ENCODE results near the gene AKAP6. TPM values are rescaled to one million over a fixed set of nuclear protein-coding genes. Genes with fewer than 3 reads are reported as not detected.

Gene AKAP6, protein sequence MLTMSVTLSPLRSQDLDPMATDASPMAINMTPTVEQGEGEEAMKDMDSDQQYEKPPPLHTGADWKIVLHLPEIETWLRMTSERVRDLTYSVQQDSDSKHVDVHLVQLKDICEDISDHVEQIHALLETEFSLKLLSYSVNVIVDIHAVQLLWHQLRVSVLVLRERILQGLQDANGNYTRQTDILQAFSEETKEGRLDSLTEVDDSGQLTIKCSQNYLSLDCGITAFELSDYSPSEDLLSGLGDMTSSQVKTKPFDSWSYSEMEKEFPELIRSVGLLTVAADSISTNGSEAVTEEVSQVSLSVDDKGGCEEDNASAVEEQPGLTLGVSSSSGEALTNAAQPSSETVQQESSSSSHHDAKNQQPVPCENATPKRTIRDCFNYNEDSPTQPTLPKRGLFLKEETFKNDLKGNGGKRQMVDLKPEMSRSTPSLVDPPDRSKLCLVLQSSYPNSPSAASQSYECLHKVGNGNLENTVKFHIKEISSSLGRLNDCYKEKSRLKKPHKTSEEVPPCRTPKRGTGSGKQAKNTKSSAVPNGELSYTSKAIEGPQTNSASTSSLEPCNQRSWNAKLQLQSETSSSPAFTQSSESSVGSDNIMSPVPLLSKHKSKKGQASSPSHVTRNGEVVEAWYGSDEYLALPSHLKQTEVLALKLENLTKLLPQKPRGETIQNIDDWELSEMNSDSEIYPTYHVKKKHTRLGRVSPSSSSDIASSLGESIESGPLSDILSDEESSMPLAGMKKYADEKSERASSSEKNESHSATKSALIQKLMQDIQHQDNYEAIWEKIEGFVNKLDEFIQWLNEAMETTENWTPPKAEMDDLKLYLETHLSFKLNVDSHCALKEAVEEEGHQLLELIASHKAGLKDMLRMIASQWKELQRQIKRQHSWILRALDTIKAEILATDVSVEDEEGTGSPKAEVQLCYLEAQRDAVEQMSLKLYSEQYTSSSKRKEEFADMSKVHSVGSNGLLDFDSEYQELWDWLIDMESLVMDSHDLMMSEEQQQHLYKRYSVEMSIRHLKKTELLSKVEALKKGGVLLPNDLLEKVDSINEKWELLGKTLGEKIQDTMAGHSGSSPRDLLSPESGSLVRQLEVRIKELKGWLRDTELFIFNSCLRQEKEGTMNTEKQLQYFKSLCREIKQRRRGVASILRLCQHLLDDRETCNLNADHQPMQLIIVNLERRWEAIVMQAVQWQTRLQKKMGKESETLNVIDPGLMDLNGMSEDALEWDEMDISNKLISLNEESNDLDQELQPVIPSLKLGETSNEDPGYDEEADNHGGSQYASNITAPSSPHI (N-terminal part only)
- 12.9 and 14.3 TPM in 2 replicates for total RNA-seq (2013; cell fraction: nucleolus; rRNA removed)
- total RNA-seq (2014; rRNA removed) (4.9 and 6.6 TPM in 2 replicates), total RNA-seq (2014; rRNA removed; fragmentation: Illumina TruSeq; extraction: Trizol) (4.7 and 5.7 TPM in 2 replicates), total RNA-seq (2021) (5.3 and 5.9 TPM in 2 replicates), polyA plus RNA-seq (2011; rRNA removed) (2.2 and 2.4 TPM in 2 replicates), polyA plus RNA-seq (2014; fragmentation: Illumina TruSeq; extraction: Trizol) (2.6 and 3.0 TPM in 2 replicates), polyA plus RNA-seq (2014; fragmentation: Nextera tagmentation; extraction: Ambion mirVana) (1 to 10 TPM in 1 of 2 experiments, under 1 TPM in 1; 0.35 to 2.0 TPM), polyA plus RNA-seq (2014; rRNA removed) (1.2 and 1.5 TPM in 2 replicates), polyA plus RNA-seq (2016; fragmentation: Nextera tagmentation; extraction: Ambion mirVana) (1 to 10 TPM; 1.0 to 1.2 TPM), polyA minus RNA-seq (2011; rRNA and poly(A)+ RNA removed) (10.9 and 18.8 TPM in 2 replicates), Bru-seq, nascent RNA (percentile 32 among the genes with signal in this experiment), BruChase-seq, experiment 1, labeled RNA remaining after a 6-hour chase (percentile 22 among the genes with signal in this experiment), BruChase-seq, experiment 2, labeled RNA remaining after a 2-hour chase (percentile 24 among the genes with signal in this experiment)
- 1.2 TPM for polyA plus RNA-seq (2011; ENCODE audit: low read depth)
- polyA plus RNA-seq (2011; cell fraction: cytosol; rRNA removed): 0.82 and 1.7 TPM in 2 replicates
- polyA plus RNA-seq (2011; cell fraction: nucleus; rRNA removed): 2.8 and 4.0 TPM in 2 replicates
- 2.1 TPM in 2 replicates for polyA plus RNA-seq (2012)
- polyA minus RNA-seq (2011; cell fraction: cytosol; rRNA and poly(A)+ RNA removed): 1.5 and 2.9 TPM in 2 replicates
- polyA minus RNA-seq (2011; cell fraction: nucleus; rRNA and poly(A)+ RNA removed): 15.8 and 24.0 TPM in 2 replicates
- long read RNA-seq, experiment 1: 0 reads
- long read RNA-seq, experiment 2, partial matches to known transcripts: 1 of 5 reads
- long read RNA-seq, experiment 2, other reads (novel, unspliced or antisense): 4 of 5 reads

DNA sequence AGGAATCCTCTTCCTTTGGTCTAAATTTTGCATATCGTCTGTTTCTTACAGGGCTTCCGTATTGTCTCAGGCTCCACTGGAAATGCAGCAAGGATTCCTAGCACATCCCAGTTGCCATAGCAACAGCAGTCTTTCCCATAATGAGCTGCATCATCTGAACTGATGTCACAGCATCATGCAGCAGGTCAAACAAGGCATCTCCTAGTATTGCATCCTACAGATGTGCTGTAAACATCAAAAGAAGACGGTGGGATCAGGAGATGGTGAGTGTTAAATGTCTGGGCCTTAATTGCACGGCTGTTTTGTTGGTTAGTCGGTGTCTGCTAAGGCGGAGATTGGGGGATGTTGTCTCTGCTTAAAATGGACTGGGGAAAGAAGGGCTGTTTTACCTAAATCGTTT lies at the start of gene AKAP6:
TSS of gene AKAP6 (plus strand) at position 153 of the 400 bp plus-strand sequence. CDS start 104,196 bp downstream, outside the sequence.
- in situ Hi-C loops (cut with MboI): no loop called here
- TF ChIP-seq, protein P1, sequence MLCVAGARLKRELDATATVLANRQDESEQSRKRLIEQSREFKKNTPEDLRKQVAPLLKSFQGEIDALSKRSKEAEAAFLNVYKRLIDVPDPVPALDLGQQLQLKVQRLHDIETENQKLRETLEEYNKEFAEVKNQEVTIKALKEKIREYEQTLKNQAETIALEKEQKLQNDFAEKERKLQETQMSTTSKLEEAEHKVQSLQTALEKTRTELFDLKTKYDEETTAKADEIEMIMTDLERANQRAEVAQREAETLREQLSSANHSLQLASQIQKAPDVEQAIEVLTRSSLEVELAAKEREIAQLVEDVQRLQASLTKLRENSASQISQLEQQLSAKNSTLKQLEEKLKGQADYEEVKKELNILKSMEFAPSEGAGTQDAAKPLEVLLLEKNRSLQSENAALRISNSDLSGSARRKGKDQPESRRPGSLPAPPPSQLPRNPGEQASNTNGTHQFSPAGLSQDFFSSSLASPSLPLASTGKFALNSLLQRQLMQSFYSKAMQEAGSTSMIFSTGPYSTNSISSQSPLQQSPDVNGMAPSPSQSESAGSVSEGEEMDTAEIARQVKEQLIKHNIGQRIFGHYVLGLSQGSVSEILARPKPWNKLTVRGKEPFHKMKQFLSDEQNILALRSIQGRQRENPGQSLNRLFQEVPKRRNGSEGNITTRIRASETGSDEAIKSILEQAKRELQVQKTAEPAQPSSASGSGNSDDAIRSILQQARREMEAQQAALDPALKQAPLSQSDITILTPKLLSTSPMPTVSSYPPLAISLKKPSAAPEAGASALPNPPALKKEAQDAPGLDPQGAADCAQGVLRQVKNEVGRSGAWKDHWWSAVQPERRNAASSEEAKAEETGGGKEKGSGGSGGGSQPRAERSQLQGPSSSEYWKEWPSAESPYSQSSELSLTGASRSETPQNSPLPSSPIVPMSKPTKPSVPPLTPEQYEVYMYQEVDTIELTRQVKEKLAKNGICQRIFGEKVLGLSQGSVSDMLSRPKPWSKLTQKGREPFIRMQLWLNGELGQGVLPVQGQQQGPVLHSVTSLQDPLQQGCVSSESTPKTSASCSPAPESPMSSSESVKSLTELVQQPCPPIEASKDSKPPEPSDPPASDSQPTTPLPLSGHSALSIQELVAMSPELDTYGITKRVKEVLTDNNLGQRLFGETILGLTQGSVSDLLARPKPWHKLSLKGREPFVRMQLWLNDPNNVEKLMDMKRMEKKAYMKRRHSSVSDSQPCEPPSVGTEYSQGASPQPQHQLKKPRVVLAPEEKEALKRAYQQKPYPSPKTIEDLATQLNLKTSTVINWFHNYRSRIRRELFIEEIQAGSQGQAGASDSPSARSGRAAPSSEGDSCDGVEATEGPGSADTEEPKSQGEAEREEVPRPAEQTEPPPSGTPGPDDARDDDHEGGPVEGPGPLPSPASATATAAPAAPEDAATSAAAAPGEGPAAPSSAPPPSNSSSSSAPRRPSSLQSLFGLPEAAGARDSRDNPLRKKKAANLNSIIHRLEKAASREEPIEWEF (IDR thresholded peaks at IDR 0.05; ENCODE audit: insufficient replicate concordance, low read depth, low read length): no peak
- TF ChIP-seq EP300 (IDR thresholded peaks at IDR 0.05; ENCODE audit: borderline replicate concordance in 1 of 2, control insufficient read depth in 1 of 2, low read depth in 2 of 2, low read length in 2 of 2) (no peak), SMAD1 (IDR thresholded peaks at IDR 0.05; ENCODE audit: low read depth, partially characterized antibody) (no peak), SREBF1 (IDR thresholded peaks at IDR 0.05; ENCODE audit: low read length) (no peak), ZNF217 (IDR thresholded peaks at IDR 0.05) (no peak)
- TF ChIP-seq, protein P2, sequence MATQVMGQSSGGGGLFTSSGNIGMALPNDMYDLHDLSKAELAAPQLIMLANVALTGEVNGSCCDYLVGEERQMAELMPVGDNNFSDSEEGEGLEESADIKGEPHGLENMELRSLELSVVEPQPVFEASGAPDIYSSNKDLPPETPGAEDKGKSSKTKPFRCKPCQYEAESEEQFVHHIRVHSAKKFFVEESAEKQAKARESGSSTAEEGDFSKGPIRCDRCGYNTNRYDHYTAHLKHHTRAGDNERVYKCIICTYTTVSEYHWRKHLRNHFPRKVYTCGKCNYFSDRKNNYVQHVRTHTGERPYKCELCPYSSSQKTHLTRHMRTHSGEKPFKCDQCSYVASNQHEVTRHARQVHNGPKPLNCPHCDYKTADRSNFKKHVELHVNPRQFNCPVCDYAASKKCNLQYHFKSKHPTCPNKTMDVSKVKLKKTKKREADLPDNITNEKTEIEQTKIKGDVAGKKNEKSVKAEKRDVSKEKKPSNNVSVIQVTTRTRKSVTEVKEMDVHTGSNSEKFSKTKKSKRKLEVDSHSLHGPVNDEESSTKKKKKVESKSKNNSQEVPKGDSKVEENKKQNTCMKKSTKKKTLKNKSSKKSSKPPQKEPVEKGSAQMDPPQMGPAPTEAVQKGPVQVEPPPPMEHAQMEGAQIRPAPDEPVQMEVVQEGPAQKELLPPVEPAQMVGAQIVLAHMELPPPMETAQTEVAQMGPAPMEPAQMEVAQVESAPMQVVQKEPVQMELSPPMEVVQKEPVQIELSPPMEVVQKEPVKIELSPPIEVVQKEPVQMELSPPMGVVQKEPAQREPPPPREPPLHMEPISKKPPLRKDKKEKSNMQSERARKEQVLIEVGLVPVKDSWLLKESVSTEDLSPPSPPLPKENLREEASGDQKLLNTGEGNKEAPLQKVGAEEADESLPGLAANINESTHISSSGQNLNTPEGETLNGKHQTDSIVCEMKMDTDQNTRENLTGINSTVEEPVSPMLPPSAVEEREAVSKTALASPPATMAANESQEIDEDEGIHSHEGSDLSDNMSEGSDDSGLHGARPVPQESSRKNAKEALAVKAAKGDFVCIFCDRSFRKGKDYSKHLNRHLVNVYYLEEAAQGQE (IDR thresholded peaks at IDR 0.05; ENCODE audit: low read depth, low read length): no peak

More for the DNA sequence above, at the start of gene AKAP6:
- Histone ChIP-seq H3K36me3 (ENCODE audit: control insufficient read depth in 2 of 2, insufficient read depth in 2 of 2, low read length in 1 of 2) (no peaks in the 10 kb centered on the region), H4K20me1 (ENCODE audit: control insufficient read depth, insufficient read depth) (no peaks in the 10 kb centered on the region), H3K27me3 (replicated peaks in 1 of 2; ENCODE audit: control insufficient read depth in 2 of 2, insufficient read depth in 2 of 2, low read length in 1 of 2) (no peaks in the 10 kb centered on the region), H3K9me3 (replicated peaks; ENCODE audit: control insufficient read depth, insufficient read depth, low read length) (no peaks in the 10 kb centered on the region), H3K4me1 (ENCODE audit: control insufficient read depth, insufficient read depth, low read length) (no peaks in the 10 kb centered on the region), H3K79me2 (ENCODE audit: control insufficient read depth, insufficient read depth, low read length) (no peaks in the 10 kb centered on the region), H3K4me3 (no peak within 1 kb of the TSS), H3K27ac (ENCODE audit: control insufficient read depth, insufficient read depth) (no peak within 1 kb of the TSS), H2AFZ (ENCODE audit: control insufficient read depth, low read depth, low read length) (no peak within 1 kb of the TSS), H3K9ac (ENCODE audit: control insufficient read depth, insufficient read depth, low read length) (no peak within 1 kb of the TSS), H3K4me2 (ENCODE audit: control insufficient read depth, insufficient read depth) (no peak within 1 kb of the TSS)
- 22% methylated on average over 7 of the region's 7 CpGs for WGBS (ENCODE audit: insufficient coverage, insufficient replicate concordance, low lambda C conversion rate, missing lambda C conversion rate)
- ChIA-PET SMC1A (ENCODE audit: uncharacterized antibody, unreplicated experiment) (interaction anchor here (1.6 kb wide), 1 partner anchor 70 kb away, joined by 3 read pairs; no protein-coding TSS in a partner anchor), POLR2A (no interaction called here), CTCF (no interaction called here), RAD21 (ENCODE audit: unreplicated experiment) (interaction anchor here (1.6 kb wide), 1 partner anchor 11 kb away, joined by 3 read pairs; no protein-coding TSS in a partner anchor)
- no TSS peak for BruUV-seq (replicated peaks)
- DNase-seq (ENCODE audit: low read depth, low spot score): no peak
- no peak for ATAC-seq
- FAIRE-seq: no peak
- intact Hi-C loops (cut with micrococcal nuclease; ENCODE audit: unreplicated experiment): no loop called here
